Gastroesophageal sphincter (tissue), 4 donors: Measurements from ENCODE around the gene CDC42BPA. TPM values are rescaled to one million over a fixed set of nuclear protein-coding genes. Genes with fewer than 3 reads are reported as not detected.

Experiments
- ATAC-seq: fragments of 150-250 bp; one replicate; pipeline ENCODE4 v1.9.1; 2016; ENCODE audit warnings: mild to moderate bottlenecking, moderate library complexity
- H3K27ac ChIP-seq, 4 donors: fragments of 200-600 bp; sonication (generic) in 3 of 4; 1 replicate in 3 of 4; 2 replicates in 1 of 4; pipeline ENCODE4 v1.5.1; 2016 to 2019
- H3K27me3 ChIP-seq: fragments of 200-600 bp; sonication (generic); one replicate; pipeline ENCODE4 v1.5.1; 2019
- H3K36me3 ChIP-seq, 2 donors: fragments of 200-600 bp; sonication (generic); one replicate each; pipeline ENCODE4 v1.5.1; 2019; ENCODE audit warnings: control low read depth in 1 of 2
- H3K4me1 ChIP-seq, 3 donors: fragments of 200-600 bp; sonication (generic); 1 replicate in 2 of 3; 2 replicates in 1 of 3; pipeline ENCODE4 v1.5.1; 2016 to 2019; ENCODE audit warnings: control low read depth in 2 of 3
- H3K4me3 ChIP-seq, 2 donors: fragments of 200-600 bp; sonication (generic); one replicate each; pipeline ENCODE4 v1.5.1; 2019; ENCODE audit warnings: mild to moderate bottlenecking in 1 of 2, moderate library complexity in 1 of 2
- H3K9me3 ChIP-seq, 3 donors: fragments of 200-600 bp; sonication (generic); one replicate each; pipeline ENCODE4 v1.5.1; 2017 to 2019; ENCODE audit warnings: control low read depth in 2 of 3
- CTCF ChIP-seq, 4 experiments: fragments of 200-600 bp in 2 of 4; fragments of 450-650 bp in 2 of 4; sonication (generic) in 1 of 4; IDR thresholded peaks; one replicate each; pipeline ENCODE4 v1.5.1; 2017 to 2019; ENCODE audit warnings: antibody characterized with exemption in 4 of 4, mild to moderate bottlenecking in 2 of 4, moderate library complexity in 2 of 4
- EP300 ChIP-seq: sonication (generic); formaldehyde crosslinking; IDR thresholded peaks from one replicate; pipeline ENCODE4 v1.6.1; 2017; ENCODE audit warnings: antibody characterized with exemption, mild to moderate bottlenecking
- POLR2A ChIP-seq, 2 donors: fragments of 450-650 bp; IDR thresholded peaks; one replicate each; pipeline ENCODE4 v1.6.1; 2017; ENCODE audit warnings: antibody characterized with exemption in 2 of 2, mild to moderate bottlenecking in 2 of 2, moderate library complexity in 1 of 2
- POLR2AphosphoS5 ChIP-seq: sonication (generic); formaldehyde crosslinking; IDR thresholded peaks from one replicate; pipeline ENCODE4 v1.6.1; 2017; ENCODE audit warnings: antibody characterized with exemption
- WGBS, 2 donors: methylation state at CpG; one replicate each; pipeline ENCODE4 v1.1.5; 2018; ENCODE audit warnings: low coverage in 1 of 2; 5-methylcytosine and 5-hydroxymethylcytosine counted together
- total RNA-seq, 4 donors: library from RNA; depleted of rRNA; stranded (reverse); fragments of >200 nt; gene quantifications; one replicate each; pipeline ENCODE4 v1.1.0, GENCODE V29; 2016

CDC42BPA gene
- total RNA-seq, 4 donors from 2014 or later = 60.7 to 92.1 (median 74.1) TPM

- no peak for ATAC-seq
- no peaks in the 10 kb centered on the region for H3K4me1 ChIP-seq
- TF ChIP-seq POLR2A (IDR thresholded peaks at IDR 0.05) (no peak), CTCF (IDR thresholded peaks at IDR 0.05) (no peak), POLR2AphosphoS5 (no peak), EP300 (no peak)
- no peaks in the 10 kb centered on the region for H3K36me3 ChIP-seq
- WGBS, 2 donors = 80 to 97% methylated on average over 2 to 13 of the region's 13 CpGs
- no peak overlapping the region for H3K27ac ChIP-seq
- no peak overlapping the region for H3K4me3 ChIP-seq
- H3K9me3 ChIP-seq = no peaks in the 10 kb centered on the region
- H3K27me3 ChIP-seq = no peaks in the 10 kb centered on the region
Observed at GRCh38 chr1:227253065-227253464, 65.2 kb downstream of the CDC42BPA start.

DNA sequence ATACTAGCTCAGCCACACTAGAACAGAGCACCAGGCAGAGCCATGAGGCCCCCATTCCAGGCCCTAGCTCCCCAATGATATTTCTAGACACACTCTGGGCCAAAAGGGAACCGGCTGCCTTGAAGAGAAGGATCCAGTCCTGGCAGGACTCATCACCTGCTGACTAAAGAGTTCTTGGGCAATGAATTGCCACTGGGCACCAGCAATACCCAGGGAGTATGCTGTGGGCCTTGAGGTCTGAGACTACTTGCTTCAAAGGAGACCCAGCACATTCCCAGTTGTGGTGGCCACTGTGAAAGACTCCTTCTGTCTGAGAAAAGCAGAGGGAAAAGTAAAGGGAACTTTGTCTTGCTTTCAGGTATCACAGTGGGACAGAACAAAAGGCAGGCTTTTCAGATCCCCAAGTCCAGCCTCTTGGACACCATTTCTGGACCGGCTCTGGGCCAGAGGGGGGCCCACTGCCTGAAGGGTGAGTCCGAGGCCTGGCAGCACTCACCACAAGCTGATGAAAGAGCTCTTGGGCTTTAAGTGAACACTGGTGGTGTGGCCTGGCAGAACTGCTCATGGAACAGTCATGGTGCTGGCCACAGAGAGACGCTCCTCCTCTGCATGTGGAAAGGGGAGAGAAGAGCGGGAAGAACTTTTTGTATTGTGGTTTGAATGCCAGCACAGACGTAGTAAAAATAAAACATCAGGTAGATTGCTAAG is 72.5 kb downstream of the CDC42BPA start:
- peaks cover 0 to 8% of the 10 kb centered on the region in 2 donors for H3K36me3 ChIP-seq
- ATAC-seq = no peak
- H3K4me3 ChIP-seq = no peak overlapping the region
- H3K9me3 ChIP-seq = no peaks in the 10 kb centered on the region
- H3K4me1 ChIP-seq = peaks cover 0 to 25% (median 5%) of the 10 kb centered on the region in 3 donors
- WGBS, 2 donors = 89 to 92% methylated on average over 3 to 5 of the region's 6 CpGs
- H3K27me3 ChIP-seq = no peaks in the 10 kb centered on the region
- H3K27ac ChIP-seq = no peak overlapping the region
- TF ChIP-seq POLR2A (IDR thresholded peaks at IDR 0.05) = no peak
- no peak for TF ChIP-seq EP300
- no peak for TF ChIP-seq POLR2AphosphoS5
- TF ChIP-seq CTCF (IDR thresholded peaks at IDR 0.05) = no peak

- H3K4me1 ChIP-seq = peaks cover 0 to 25% (median 5%) of the 10 kb centered on the region in 3 donors
- peaks cover 0 to 8% of the 10 kb centered on the region in 2 donors for H3K36me3 ChIP-seq
- TF ChIP-seq POLR2A (IDR thresholded peaks at IDR 0.05) = no peak
- no peak for TF ChIP-seq EP300
- TF ChIP-seq POLR2AphosphoS5 = no peak
- TF ChIP-seq CTCF (IDR thresholded peaks at IDR 0.05) = no peak
- H3K27me3 ChIP-seq = no peaks in the 10 kb centered on the region
- H3K4me3 ChIP-seq = no peak overlapping the region
- H3K9me3 ChIP-seq = no peaks in the 10 kb centered on the region
- WGBS, 2 donors = 89% methylated on average over 2 of the region's 2 CpGs; no CpG with 5 or more reads in 1 of the 2 donors
- no peak for ATAC-seq
- H3K27ac ChIP-seq = no peak overlapping the region
Observed at GRCh38 chr1:227244339-227245118, 73.8 kb downstream of the CDC42BPA start.

- TF ChIP-seq EP300 (no peak), POLR2AphosphoS5 (no peak), CTCF (IDR thresholded peaks at IDR 0.05) (no peak), POLR2A (IDR thresholded peaks at IDR 0.05) (no peak)
- no peak for ATAC-seq
- Histone ChIP-seq H3K4me1 (peaks cover 0 to 33% (median 5%) of the 10 kb centered on the region in 3 donors), H3K27me3 (no peaks in the 10 kb centered on the region), H3K9me3 (no peaks in the 10 kb centered on the region), H3K36me3 (peaks cover 0 to 8% of the 10 kb centered on the region in 2 donors), H3K27ac (no peak overlapping the region), H3K4me3 (no peak overlapping the region)
- WGBS, 2 donors = 80 to 97% methylated on average over 1 to 2 of the region's 2 CpGs
Observed at GRCh38 chr1:227242811-227243682, 75.2 kb downstream of the CDC42BPA start.
